ENCODE results near the gene CTPS2.

DNA sequence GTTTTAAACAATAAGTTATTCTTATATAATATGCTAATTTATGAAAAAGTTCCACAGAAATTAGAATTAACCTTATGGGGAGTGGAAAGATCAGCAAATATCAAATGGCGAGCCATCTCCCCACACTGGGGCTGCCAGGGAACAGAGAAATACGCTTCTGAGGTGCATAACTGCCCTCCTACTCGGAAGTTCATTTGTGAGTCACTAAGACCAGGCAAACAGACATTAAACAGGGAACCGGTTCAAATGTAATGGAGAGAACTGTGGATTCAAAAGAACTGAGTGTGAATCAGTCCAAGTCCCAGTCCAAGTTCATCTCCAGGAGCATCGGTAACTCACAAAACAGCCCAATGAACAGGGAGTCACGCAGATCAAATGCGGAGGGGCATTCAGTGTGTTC lies 73.9 kb downstream of the CTPS2 start:
- TF ChIP-seq POLR2A (IDR thresholded peaks at IDR 0.05; ENCODE audit: low read depth, low read length) (no peak), POLR2AphosphoS5 (IDR thresholded peaks at IDR 0.05; ENCODE audit: low read depth, low read length) (no peak)

Data from GM12892 (cell line).